ENCODE measurements around the gene ATP8B4. TPM values are rescaled to one million over a fixed set of nuclear protein-coding genes. Genes with fewer than 3 reads are reported as not detected.

The ATP8B4 gene
- total and polyA plus RNA-seq, 2 of the 8 experiments (the other 6 are each of a cell fraction or from before 2014, with no cell fraction given): 0.17 to 0.24 TPM

- FAIRE-seq (no peak), DNase-seq (ENCODE audit: low read depth in 1 of 2, low spot score in 2 of 2) (no peak)
- no peak overlapping the region for H4K91ac ChIP-seq (replicated peaks; ENCODE audit: insufficient read length, low read length)
- H3K23me2 ChIP-seq (ENCODE audit: low read depth, low read length): no peaks in the 10 kb centered on the region
- H3K23ac ChIP-seq (ENCODE audit: insufficient read length): no peak overlapping the region
- no peak overlapping the region for H3K4me2 ChIP-seq (ENCODE audit: insufficient read depth in 1 of 2, low read depth in 2 of 2, low read length in 2 of 2)
- no peak overlapping the region for H4K8ac ChIP-seq (ENCODE audit: extremely low read depth, insufficient read depth, low read length)
- ChIA-PET POLR2A (ENCODE audit: partially characterized antibody) (no interaction called here), CTCF (ENCODE audit: partially characterized antibody) (interaction anchor here (0.6 to 1.3 kb wide), 4 partner anchors 21 to 27 kb away, joined by 3 to 5 read pairs (median 3); no protein-coding TSS in a partner anchor)
- no peak overlapping the region for H2BK15ac ChIP-seq (ENCODE audit: low read length)
- H2BK120ac ChIP-seq (replicated peaks; ENCODE audit: low read depth, low read length): no peak overlapping the region
- no peaks in the 10 kb centered on the region for H3K79me2 ChIP-seq (ENCODE audit: control insufficient read depth in 1 of 2, insufficient read depth in 2 of 2, low read length in 2 of 2)
- no peak overlapping the region for H3K56ac ChIP-seq (replicated peaks; ENCODE audit: insufficient read length, low read depth, low read length)
- no peak overlapping the region for H3K18ac ChIP-seq (ENCODE audit: extremely low read depth, low read length)
- H2AK5ac ChIP-seq (ENCODE audit: low read depth, low read length): no peak overlapping the region
- no peak overlapping the region for H3K9ac ChIP-seq (replicated peaks in 1 of 4; ENCODE audit: extremely low read depth in 1 of 4, low read depth in 3 of 4, low read length in 3 of 4)
- no peaks in the 10 kb centered on the region for H3K79me1 ChIP-seq (ENCODE audit: low read depth, low read length)
- no peak overlapping the region for H2BK20ac ChIP-seq (ENCODE audit: low read length)
- H4K5ac ChIP-seq (ENCODE audit: insufficient read length, low read depth, low read length): no peak overlapping the region
- no peak overlapping the region for H2BK5ac ChIP-seq (ENCODE audit: low read depth, low read length)
- WGBS, 2 experiments (ENCODE audit: extremely low coverage in 1 of 2, insufficient coverage in 1 of 2, insufficient read length in 1 of 2, insufficient replicate concordance in 2 of 2, low coverage in 1 of 2, low lambda C conversion rate in 2 of 2, missing lambda C conversion rate in 1 of 2): 92% methylated on average over 4 of the region's 4 CpGs; no CpG with 5 or more reads in 1 of the 2 experiments
- no peaks in the 10 kb centered on the region for H4K20me1 ChIP-seq (replicated peaks in 1 of 2; ENCODE audit: control insufficient read depth in 1 of 2, insufficient read depth in 2 of 2, low read length in 2 of 2)
- no peak overlapping the region for H3K4ac ChIP-seq (replicated peaks; ENCODE audit: insufficient read length, low read depth, low read length)
- no peaks in the 10 kb centered on the region for H3K4me1 ChIP-seq (replicated peaks in 1 of 4; ENCODE audit: control insufficient read depth in 3 of 4, insufficient read depth in 4 of 4, low read length in 3 of 4)
- H2AFZ ChIP-seq (ENCODE audit: low read length): no peak overlapping the region
- H2BK12ac ChIP-seq (ENCODE audit: low read depth, low read length): no peak overlapping the region
- H3K36me3 ChIP-seq (ENCODE audit: control insufficient read depth in 2 of 4, insufficient read depth in 4 of 4, low read length in 3 of 4): no peaks in the 10 kb centered on the region
- no peak overlapping the region for H3K14ac ChIP-seq (ENCODE audit: insufficient read length)
- no peaks in the 10 kb centered on the region for H3K27me3 ChIP-seq (replicated peaks in 1 of 4; ENCODE audit: control insufficient read depth in 3 of 4, extremely low read depth in 1 of 4, insufficient read depth in 3 of 4, low read length in 3 of 4)
- no peaks in the 10 kb centered on the region for H3K9me3 ChIP-seq (ENCODE audit: insufficient read depth in 2 of 2, low read depth in 1 of 2, low read length in 1 of 2)
- no peak overlapping the region for H3K4me3 ChIP-seq (ENCODE audit: extremely low read depth in 1 of 4, insufficient read depth in 2 of 4, low read depth in 3 of 4, low read length in 4 of 4)
- TF ChIP-seq CEBPB (IDR thresholded peaks at IDR 0.05; ENCODE audit: low read depth, low read length) (no peak), GABPA (IDR thresholded peaks at IDR 0.05; ENCODE audit: borderline replicate concordance, insufficient read depth, low read length) (no peak)
- H3K27ac ChIP-seq (ENCODE audit: low read depth, low read length): no peak overlapping the region
Observed at GRCh38 chr15:49855917-49856637, 263.0 kb downstream of the ATP8B4 start.
